DMS 273 treated with DMSO at 0.1 percent for 48 hours (cell line): ENCODE measurements around the gene TPCN1.

Experiments
- DNase-seq: peaks from one replicate; lab custom pipeline; 2025; lab: John Stamatoyannopoulos, UW

The TPCN1 gene

DNA sequence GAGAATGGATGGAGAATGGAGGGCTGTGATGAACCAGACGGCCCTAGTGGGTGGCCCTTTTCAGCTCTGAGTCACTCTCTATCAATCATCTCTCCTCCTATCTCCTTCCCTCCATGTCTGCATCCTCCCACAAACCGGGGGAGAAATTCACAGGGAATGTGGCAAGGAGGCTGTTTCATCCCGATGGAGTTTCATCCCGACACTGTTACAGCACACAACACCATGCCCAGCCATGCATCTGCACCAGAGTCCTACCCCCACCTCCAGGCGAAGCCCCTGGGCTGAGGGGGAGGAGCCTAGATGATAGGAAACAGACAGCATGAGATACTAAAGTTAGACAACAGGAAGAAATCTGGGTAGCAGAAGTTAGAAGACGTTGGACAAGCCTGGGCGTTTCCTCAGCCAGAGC, 92.9 kb downstream of the TPCN1 start:
- DNase-seq = no peak

GRCh38 chr12:113315358-113315757, 94.1 kb downstream of the TPCN1 start:
- DNase-seq = no peak

DNA sequence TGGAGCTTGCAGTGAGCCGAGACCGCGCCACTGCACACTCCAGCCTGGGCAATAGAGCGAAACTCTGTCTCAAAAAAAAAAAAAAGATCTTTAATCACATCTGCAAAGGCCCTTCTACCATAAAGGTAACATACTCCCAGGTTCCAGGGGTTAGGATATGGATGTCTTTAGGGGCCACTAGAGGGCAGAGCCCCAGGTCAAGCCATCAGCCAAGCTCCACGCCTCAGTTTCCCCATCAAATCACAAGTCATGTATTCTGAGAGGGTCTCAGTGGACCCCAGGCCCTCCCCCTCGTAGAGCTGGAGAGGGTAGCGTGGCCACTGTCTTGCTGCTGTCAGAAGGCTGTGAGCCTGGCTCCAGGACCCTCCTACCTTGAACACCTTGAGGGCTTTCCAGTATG, 94.9 kb downstream of the TPCN1 start:
- no peak for DNase-seq

GRCh38 chr12:113317122-113317521, 95.9 kb downstream of the TPCN1 start:
- no peak for DNase-seq

DNA sequence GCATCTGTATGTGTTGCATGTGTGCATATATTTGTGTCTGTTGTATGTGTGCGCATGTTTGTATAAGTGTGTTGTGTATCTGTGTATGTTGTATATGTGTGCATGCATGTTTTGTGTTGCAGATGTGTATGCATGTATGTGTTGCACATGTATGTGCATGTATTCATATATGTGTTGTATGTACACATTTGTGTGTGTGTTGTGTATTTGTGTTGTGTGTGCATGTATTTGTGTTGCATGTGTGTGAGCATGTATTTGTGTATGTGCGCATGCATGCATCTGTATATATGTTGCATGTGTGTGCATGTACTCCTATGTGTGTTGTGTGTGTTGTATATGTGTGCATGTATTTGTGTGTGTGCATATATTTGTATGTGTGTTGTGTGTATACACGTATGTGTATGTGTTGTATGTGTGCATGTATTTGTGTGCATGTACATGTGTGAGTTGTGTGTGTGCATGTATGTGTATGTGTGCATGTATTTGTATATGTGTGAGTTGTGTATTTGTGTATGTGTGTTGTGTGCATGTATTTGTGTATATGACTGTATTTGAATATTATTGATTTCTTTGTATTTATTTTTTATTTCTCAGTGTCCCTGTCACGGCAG, 96.9 kb downstream of the TPCN1 start:
- no peak for DNase-seq

DNA sequence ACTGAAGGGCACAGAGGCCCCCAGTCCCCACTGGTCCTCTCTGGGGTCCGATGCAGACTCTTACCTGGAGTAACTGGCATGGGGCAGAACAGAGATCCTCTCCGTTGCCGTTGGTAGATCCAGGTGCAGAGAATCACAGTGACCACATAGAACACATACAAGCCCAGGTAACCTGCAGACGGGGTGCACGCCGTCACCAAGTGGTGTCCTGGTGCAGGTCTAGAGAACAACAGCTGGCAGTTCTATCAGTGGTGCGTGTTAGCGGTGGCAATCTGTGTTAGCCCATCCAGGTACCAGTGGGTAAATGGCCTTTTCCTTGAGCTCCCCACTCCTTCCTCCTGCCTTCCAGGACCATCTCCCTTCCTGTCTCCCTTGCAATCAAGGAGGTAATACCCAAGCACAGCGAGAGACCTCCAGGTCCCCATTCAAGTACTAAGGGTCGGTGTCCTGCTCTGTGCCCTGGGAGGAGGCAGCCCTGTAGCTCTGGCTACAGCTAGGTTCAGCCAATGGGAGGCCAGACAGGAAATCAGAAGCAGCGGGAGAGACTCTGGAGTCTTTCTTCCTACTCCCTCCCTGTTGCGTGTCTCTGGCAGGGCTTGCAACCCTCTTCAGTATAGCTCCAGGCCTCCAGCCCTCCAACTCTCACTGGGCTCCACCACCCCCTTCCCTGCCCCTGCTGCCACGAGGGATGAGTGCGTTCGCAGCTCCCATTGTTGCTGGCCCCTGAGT, 97.8 kb downstream of the TPCN1 start:
- no peak for DNase-seq

GRCh38 chr12:113320401-113320800, 99.1 kb downstream of the TPCN1 start:
- no peak for DNase-seq

GRCh38 chr12:113322343-113322742, 101.1 kb downstream of the TPCN1 start:
- no peak for DNase-seq

GRCh38 chr12:113325916-113326315, 104.7 kb downstream of the TPCN1 start:
- DNase-seq = no peak

DNA sequence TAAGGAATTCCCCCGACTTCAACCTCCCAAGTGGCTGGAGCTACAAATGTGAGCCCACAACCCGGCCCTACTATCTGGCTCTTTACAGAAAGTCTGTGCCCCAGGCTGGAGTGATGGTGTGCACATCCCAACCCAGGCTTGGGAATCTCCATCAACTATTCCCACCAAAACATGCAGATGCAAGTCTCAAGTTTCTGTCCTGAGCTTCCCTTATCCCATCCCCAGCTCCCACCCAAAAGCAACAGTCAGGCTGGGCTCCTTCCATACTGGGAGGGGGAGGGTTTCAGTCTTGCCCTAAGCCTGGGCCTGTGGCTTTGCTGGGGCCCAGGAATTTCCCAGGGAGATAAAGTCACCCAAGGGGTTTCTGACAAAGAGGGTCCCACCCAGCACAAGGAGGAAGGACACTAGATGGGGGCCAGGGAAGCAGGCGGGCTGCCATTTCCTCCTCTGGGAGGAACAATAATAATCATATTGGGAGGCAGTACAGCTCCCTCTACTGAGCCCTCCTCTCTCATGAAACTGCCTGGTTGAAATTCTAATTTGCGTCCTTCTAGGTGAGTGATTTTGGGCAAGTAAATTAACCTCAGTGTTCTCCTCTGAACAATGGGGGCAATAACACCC, 105.6 kb downstream of the TPCN1 start:
- no peak for DNase-seq

- DNase-seq = no peak
Measured at GRCh38 chr12:113328368-113328889, 107.2 kb downstream of the TPCN1 start.

- DNase-seq = no peak
Measured at GRCh38 chr12:113329022-113329790, 107.9 kb downstream of the TPCN1 start.

- DNase-seq = no peak
Measured at GRCh38 chr12:113329791-113330417, 108.6 kb downstream of the TPCN1 start.

DNA sequence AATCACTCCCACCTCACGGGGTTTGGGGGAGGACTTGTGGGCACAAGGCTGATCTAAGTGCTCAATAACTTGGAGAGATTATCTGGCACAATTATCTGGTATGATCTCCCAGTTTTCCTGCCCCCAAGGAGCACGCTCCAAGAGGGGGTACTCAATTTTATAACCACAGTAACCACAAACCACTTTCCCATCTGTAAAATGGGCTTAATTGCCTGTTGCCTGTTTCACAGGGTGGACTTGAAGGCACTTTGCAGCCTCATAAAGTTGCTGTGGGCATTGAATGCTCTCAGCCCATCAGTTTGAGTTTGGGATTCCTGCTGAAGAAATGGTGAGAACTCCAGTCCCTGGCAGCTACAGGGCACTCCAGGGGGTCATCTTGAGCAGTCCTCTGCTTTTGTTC, 109.2 kb downstream of the TPCN1 start:
- no peak for DNase-seq

GRCh38 chr12:113332688-113333417, 111.6 kb downstream of the TPCN1 start:
- DNase-seq = no peak

- DNase-seq = no peak
Measured at GRCh38 chr12:113333418-113333750, 112.1 kb downstream of the TPCN1 start.

- no peak for DNase-seq
Measured at GRCh38 chr12:113333877-113334785, 112.9 kb downstream of the TPCN1 start.

DNA sequence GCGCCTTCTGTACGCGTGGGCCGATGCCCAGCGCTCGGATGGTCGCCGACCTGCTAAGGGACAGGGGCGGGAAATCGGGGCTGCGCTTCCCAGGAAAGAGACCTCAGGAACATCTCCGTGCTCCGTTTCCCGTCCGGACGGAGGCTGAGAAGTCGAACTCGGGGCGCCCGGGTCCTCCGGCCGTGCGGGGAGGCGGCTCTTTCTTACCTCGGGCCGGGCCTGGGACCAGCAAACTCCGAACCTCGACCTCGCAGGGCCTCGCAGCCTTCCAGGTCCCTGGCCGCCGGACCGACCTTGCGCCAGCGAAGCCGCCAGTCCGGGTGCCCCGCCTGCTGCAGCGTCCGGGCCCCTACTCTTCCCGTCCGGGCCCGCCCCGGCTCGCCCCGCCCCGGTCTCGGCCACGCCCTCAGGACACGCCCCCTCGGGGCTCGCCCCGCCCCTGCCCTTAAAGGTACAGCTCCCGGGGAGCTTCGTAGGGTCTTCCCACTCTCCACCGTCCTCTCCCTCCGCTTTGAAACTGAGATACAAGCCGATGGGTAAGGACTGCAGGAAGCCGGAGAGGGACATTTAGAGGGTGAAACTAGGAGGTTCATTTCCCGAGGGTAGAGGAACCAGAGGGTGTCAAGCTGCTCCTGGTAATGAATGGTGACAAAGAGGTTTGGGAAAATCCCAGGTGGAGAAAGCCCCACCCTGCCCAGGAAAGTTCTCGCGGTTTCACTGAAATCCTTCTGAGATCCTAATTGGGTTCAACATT, 113.7 kb downstream of the TPCN1 start, which contains the start of gene SLC8B1:
Gene SLC8B1, minus strand, starts transcription at position 324 of the 754 bp plus-strand sequence. CDS start 2,231 bp downstream, outside the sequence.
- no peak for DNase-seq

- DNase-seq = no peak
Measured at GRCh38 chr12:113339540-113339939, 118.3 kb downstream of the TPCN1 start.
